Gastrocnemius medialis (tissue), 4 donors: ENCODE measurements around the gene CHST11.

Experiments used
- POLR2A ChIP-seq, 2 donors: fragments of 450-650 bp; IDR thresholded peaks; one replicate each; pipeline ENCODE4 v1.6.1; 2017; ENCODE audit warnings: antibody characterized with exemption in 2 of 2, mild to moderate bottlenecking in 2 of 2, moderate library complexity in 2 of 2
- TF ChIP-seq, protein P1 (sequence below), 5 experiments: fragments of 450-650 bp in 3 of 5; fragments of 200-600 bp in 2 of 5; sonication (generic) in 2 of 5; IDR thresholded peaks in 4 of 5; conservative IDR thresholded peaks in 1 of 5; 1 replicate in 4 of 5; 2 replicates in 1 of 5; pipeline ENCODE4 v1.5.1; 2016 to 2019; ENCODE audit warnings: antibody characterized with exemption in 5 of 5, mild to moderate bottlenecking in 3 of 5, moderate library complexity in 3 of 5

DNA sequence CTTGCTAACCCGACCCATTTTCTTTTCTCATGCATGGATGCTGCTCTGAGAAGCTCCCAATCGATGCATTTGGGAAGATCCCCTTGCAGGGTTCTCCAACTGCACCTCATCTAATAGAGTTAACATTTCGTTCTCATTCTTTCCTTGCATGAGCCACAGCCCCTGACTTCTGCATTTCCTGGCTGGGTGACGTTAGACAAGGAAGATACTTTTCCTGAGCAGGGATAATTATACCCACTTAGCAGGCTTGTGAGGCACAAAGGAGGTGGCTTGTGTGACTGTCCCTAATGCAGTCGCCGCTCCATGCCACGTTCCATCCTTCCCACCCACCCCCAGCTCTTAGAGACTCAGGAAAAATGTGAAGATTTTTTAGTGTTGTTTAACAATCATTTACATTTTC is 195.1 kb downstream of the CHST11 start:
- TF ChIP-seq, protein P1, sequence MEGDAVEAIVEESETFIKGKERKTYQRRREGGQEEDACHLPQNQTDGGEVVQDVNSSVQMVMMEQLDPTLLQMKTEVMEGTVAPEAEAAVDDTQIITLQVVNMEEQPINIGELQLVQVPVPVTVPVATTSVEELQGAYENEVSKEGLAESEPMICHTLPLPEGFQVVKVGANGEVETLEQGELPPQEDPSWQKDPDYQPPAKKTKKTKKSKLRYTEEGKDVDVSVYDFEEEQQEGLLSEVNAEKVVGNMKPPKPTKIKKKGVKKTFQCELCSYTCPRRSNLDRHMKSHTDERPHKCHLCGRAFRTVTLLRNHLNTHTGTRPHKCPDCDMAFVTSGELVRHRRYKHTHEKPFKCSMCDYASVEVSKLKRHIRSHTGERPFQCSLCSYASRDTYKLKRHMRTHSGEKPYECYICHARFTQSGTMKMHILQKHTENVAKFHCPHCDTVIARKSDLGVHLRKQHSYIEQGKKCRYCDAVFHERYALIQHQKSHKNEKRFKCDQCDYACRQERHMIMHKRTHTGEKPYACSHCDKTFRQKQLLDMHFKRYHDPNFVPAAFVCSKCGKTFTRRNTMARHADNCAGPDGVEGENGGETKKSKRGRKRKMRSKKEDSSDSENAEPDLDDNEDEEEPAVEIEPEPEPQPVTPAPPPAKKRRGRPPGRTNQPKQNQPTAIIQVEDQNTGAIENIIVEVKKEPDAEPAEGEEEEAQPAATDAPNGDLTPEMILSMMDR (IDR thresholded peaks at IDR 0.05 in 4 of 5, conservative IDR thresholded peaks at IDR 0.05 in 1 of 5): no peak
- TF ChIP-seq POLR2A (IDR thresholded peaks at IDR 0.05): no peak
